Right lobe of liver (tissue), 6 donors: ENCODE data around the gene ZNF511. TPM values are rescaled to one million over a fixed set of nuclear protein-coding genes. Genes with fewer than 3 reads are reported as not detected.

Source experiments
- ATAC-seq, 4 donors: fragments of 200-7000 bp; cut with Tn5 transposase; one replicate each; pipeline ENCODE4 v1.9.1; 2020; ENCODE audit warnings: mild to moderate bottlenecking in 4 of 4, moderate library complexity in 4 of 4
- DNase-seq, 3 donors: peaks; one replicate each; pipeline ENCODE4 v3.0.0-alpha.2; 2020
- H3K27ac ChIP-seq, 3 donors: fragments of 200-600 bp; one replicate each; pipeline ENCODE4 v1.8.0; 2022
- H3K27me3 ChIP-seq, 2 donors: fragments of 200-600 bp; one replicate each; pipeline ENCODE4 v1.8.0; 2022
- H3K36me3 ChIP-seq, 4 donors: fragments of 200-600 bp; sonication (generic) in 1 of 4; one replicate each; pipeline versions ENCODE4 v1.5.1 to v1.8.0; 2017 to 2022; ENCODE audit warnings: control low read depth in 1 of 4
- H3K4me1 ChIP-seq, 4 donors: fragments of 200-600 bp; sonication (generic) in 1 of 4; one replicate each; pipeline versions ENCODE4 v1.5.1 to v1.8.0; 2017 to 2022; ENCODE audit warnings: control low read depth in 1 of 4
- H3K4me3 ChIP-seq, 3 donors: fragments of 200-600 bp; one replicate each; pipeline ENCODE4 v1.8.0; 2022
- H3K9me3 ChIP-seq, 4 donors: fragments of 200-600 bp; sonication (generic) in 1 of 4; one replicate each; pipeline versions ENCODE4 v1.5.1 to v1.8.0; 2017 to 2022; ENCODE audit warnings: control low read depth in 1 of 4
- CTCF ChIP-seq, 4 donors: fragments of 200-600 bp in 3 of 4; fragments of 450-650 bp in 1 of 4; IDR thresholded peaks; one replicate each; pipeline versions ENCODE4 v1.5.1 to v1.8.0; 2016 to 2022; ENCODE audit warnings: antibody characterized with exemption in 4 of 4, mild to moderate bottlenecking in 2 of 4
- POLR2A ChIP-seq: fragments of 450-650 bp; IDR thresholded peaks from one replicate; pipeline ENCODE4 v1.6.1; 2017; ENCODE audit warnings: antibody characterized with exemption, mild to moderate bottlenecking
- WGBS: methylation state at CpG from one replicate; pipeline ENCODE4 v1.1.6; 2018; ENCODE audit warnings: low coverage, low lambda C conversion rate; ENCODE audit not compliant: insufficient coverage; ENCODE audit errors: missing lambda C conversion rate; 5-methylcytosine and 5-hydroxymethylcytosine counted together
- intact Hi-C, 2 donors: fragments of 100-400 bp; cut with DNase I; formaldehyde crosslinking; loops; one replicate each; pipeline versions ENCODE4 v1.11.2 to v1.14.1; 2022
- total RNA-seq, 6 experiments: library from RNA; depleted of rRNA in 2 of 6; stranded (reverse); fragments of >200 nt in 2 of 6; fragmentation: NEBNext Ultra II Directional in 3 of 6; extraction: Animal tissue kit (Norgen Biotek cat#: 25700) in 3 of 6; gene quantifications; one replicate each; pipeline versions ENCODE4 v1.1.0 to v1.2.4, GENCODE V29; 2016 to 2023
- donor health status: DM: no; HTN: yes; CAD: no.
- donor health status: DM: no; HTN: no; CAD: no.
- donor health status: DM: no; HTN: no; CAD: no.
- donor health status: DM: no; HTN: yes; CAD: no.
- donor health status: DM: no; HTN: yes; CAD: no.

Gene ZNF511
- total RNA-seq, 6 experiments from 2014 or later: 17.4 to 30.2 (median 25.9) TPM

GRCh38 chr10:133282846-133283390 lies 25.8 kb upstream of the ZNF511 start:
- no peak for ATAC-seq
- Histone ChIP-seq H3K9me3 (no peaks in the 10 kb centered on the region), H3K4me3 (no peak overlapping the region), H3K36me3 (peaks cover 0 to 68% (median 31%) of the 10 kb centered on the region in 4 donors), H3K4me1 (peaks cover 0 to 15% (median 5%) of the 10 kb centered on the region in 4 donors), H3K27me3 (no peaks in the 10 kb centered on the region), H3K27ac (no peak overlapping the region)
- WGBS: 87% methylated on average over 10 of the region's 24 CpGs
- no peak for DNase-seq
- intact Hi-C loops: no loop called here
- TF ChIP-seq POLR2A (no peak), CTCF (IDR thresholded peaks at IDR 0.05) (no peak)

- Histone ChIP-seq H3K36me3 (peaks cover 0 to 79% (median 37%) of the 10 kb centered on the region in 4 donors), H3K27me3 (no peaks in the 10 kb centered on the region), H3K4me3 (no peak overlapping the region), H3K4me1 (peaks cover 0 to 5% (median 0%) of the 10 kb centered on the region in 4 donors), H3K9me3 (no peaks in the 10 kb centered on the region), H3K27ac (no peak overlapping the region)
- no peak for ATAC-seq
- DNase-seq: no peak
- WGBS: 100% methylated on average over 2 of the region's 24 CpGs
- intact Hi-C loops: no loop called here
- TF ChIP-seq CTCF (IDR thresholded peaks at IDR 0.05) (no peak), POLR2A (no peak)
These were observed 24.8 kb upstream of the ZNF511 start for GRCh38 chr10:133283931-133284330.

- DNase-seq (no peak), ATAC-seq (no peak)
- no peak for TF ChIP-seq CTCF (IDR thresholded peaks at IDR 0.05)
- TF ChIP-seq POLR2A: no peak
- no peak overlapping the region for H3K4me3 ChIP-seq
- H3K9me3 ChIP-seq: no peaks in the 10 kb centered on the region
- no peak overlapping the region for H3K27ac ChIP-seq
- no peaks in the 10 kb centered on the region for H3K4me1 ChIP-seq
- 100% methylated on average over 12 of the region's 36 CpGs for WGBS
- H3K36me3 ChIP-seq: peaks cover 0 to 83% (median 39%) of the 10 kb centered on the region in 4 donors
- intact Hi-C loops: no loop called here
- no peaks in the 10 kb centered on the region for H3K27me3 ChIP-seq
These were observed 23.5 kb upstream of the ZNF511 start for GRCh38 chr10:133285217-133285616.

- 89% methylated on average over 11 of the region's 18 CpGs for WGBS
- peaks cover 0 to 87% (median 38%) of the 10 kb centered on the region in 4 donors for H3K36me3 ChIP-seq
- no peak for DNase-seq
These were observed 22.3 kb upstream of the ZNF511 start for GRCh38 chr10:133286366-133286765.

More at GRCh38 chr10:133286366-133286765, 22.3 kb upstream of the ZNF511 start:
- Histone ChIP-seq H3K9me3 (no peaks in the 10 kb centered on the region), H3K27me3 (no peaks in the 10 kb centered on the region), H3K27ac (no peak overlapping the region), H3K4me3 (no peak overlapping the region), H3K4me1 (no peaks in the 10 kb centered on the region)
- ATAC-seq: no peak
- intact Hi-C loops: no loop called here
- no peak for TF ChIP-seq POLR2A
- no peak for TF ChIP-seq CTCF (IDR thresholded peaks at IDR 0.05)
